IPS-15b (cell line): ENCODE measurements around the gene PAPPA.

Experiments
- H3K27me3 ChIP-seq: one replicate; pipeline ENCODE4 v1.6.1; 2013; ENCODE audit warnings: low read length; ENCODE audit not compliant: control insufficient read depth, insufficient read depth
- H3K36me3 ChIP-seq: one replicate; pipeline ENCODE4 v1.6.1; 2013; ENCODE audit warnings: low read length; ENCODE audit not compliant: control insufficient read depth, insufficient read depth
- H3K4me1 ChIP-seq: one replicate; pipeline ENCODE4 v1.6.1; 2013; ENCODE audit warnings: mild to moderate bottlenecking, low read length; ENCODE audit not compliant: control insufficient read depth, insufficient read depth
- H3K4me3 ChIP-seq: one replicate; pipeline ENCODE4 v1.5.1; 2013; ENCODE audit warnings: low read depth, low read length
- H3K9ac ChIP-seq: one replicate; pipeline ENCODE4 v1.6.1; 2013; ENCODE audit warnings: low read depth, mild to moderate bottlenecking, low read length
- H3K9me3 ChIP-seq: one replicate; pipeline ENCODE4 v1.6.1; 2013; ENCODE audit warnings: mild to moderate bottlenecking, low read length; ENCODE audit not compliant: control insufficient read depth, insufficient read depth

The PAPPA gene

DNA sequence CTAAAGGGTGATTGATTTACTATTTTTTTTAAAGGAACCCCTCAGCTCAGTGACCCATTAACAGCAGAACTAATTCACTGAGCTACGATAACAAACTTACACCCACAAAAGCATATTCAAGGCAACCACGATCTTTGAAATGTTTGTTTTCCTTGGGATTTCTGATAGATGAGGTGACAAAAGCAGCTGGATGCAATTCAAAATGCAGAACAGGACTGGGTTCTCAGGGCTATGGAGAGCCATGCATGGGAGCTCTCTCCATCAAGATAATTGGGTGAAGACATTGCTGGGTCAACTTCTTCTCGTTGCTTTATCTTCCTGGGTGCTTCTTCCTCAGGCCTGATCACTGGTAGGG, 60.1 kb downstream of the PAPPA start:
- no peak overlapping the region for H3K4me3 ChIP-seq
- H3K27me3 ChIP-seq = no peaks in the 10 kb centered on the region
- no peak overlapping the region for H3K9ac ChIP-seq
- peaks cover 4% of the 10 kb centered on the region for H3K4me1 ChIP-seq
- peaks cover 3% of the 10 kb centered on the region for H3K36me3 ChIP-seq
- H3K9me3 ChIP-seq = no peaks in the 10 kb centered on the region

DNA sequence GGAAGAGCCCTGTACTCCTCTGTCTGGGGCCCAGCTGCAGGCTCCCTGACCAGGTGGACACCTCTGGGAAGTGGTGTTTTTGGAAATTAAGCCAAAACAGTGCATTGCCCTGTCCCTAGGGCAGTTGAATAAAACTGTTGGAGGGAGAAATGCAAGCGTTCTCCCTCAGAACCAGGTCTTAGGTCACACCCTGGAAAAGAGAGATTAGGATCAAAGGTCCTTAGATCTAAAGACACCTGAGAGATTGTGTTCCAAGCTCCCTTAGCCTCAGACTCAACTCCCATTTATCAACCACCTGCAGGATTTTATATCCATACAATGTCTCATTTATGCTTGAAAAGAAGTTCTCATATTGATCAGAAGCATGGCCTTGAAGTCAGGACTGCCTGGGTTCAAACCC, 64.8 kb downstream of the PAPPA start:
- Histone ChIP-seq H3K4me1 (no peaks in the 10 kb centered on the region), H3K27me3 (no peaks in the 10 kb centered on the region), H3K4me3 (no peak overlapping the region), H3K36me3 (no peaks in the 10 kb centered on the region), H3K9me3 (no peaks in the 10 kb centered on the region), H3K9ac (no peak overlapping the region)

DNA sequence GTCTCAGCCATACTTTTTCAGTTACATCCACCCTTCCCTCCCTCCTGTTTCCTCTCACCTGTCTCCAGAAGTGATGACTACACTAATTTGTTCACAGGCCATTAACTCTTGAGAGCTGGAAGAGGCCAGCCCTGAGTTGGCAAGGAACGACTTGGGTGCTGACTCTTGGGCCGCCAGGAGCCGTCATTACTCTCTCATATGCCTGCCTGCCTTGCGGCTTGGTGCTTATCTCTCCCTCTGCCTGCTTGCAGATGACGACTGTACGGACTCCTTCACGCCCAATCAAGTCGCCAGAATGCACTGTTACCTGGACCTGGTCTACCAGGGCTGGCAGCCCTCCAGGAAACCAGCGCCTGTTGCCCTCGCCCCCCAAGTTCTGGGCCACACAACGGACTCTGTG, 66.1 kb downstream of the PAPPA start:
- no peaks in the 10 kb centered on the region for H3K27me3 ChIP-seq
- no peak overlapping the region for H3K4me3 ChIP-seq
- no peak overlapping the region for H3K9ac ChIP-seq
- no peaks in the 10 kb centered on the region for H3K36me3 ChIP-seq
- no peaks in the 10 kb centered on the region for H3K4me1 ChIP-seq
- H3K9me3 ChIP-seq = no peaks in the 10 kb centered on the region

DNA sequence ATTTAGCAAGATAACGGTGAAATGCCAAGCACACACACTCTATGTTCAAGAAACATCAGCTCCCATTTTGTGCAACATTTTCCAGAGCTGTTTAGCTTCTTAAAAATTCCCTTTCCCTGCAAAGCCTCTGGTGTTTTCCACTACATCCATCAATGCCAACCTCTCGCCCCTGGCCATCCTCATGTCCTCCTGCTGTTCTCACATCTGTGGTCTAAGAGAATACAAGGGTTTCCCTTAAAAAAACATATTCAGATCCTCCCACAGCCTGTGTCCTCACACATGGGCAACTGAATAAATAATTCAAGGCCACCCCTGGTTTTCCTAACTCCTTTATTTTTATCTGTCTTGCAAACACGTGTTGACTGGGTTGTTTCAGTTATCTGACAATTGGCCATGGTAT, 70.3 kb downstream of the PAPPA start:
- no peak overlapping the region for H3K9ac ChIP-seq
- H3K27me3 ChIP-seq = no peaks in the 10 kb centered on the region
- H3K4me1 ChIP-seq = no peaks in the 10 kb centered on the region
- H3K4me3 ChIP-seq = no peak overlapping the region
- no peaks in the 10 kb centered on the region for H3K9me3 ChIP-seq
- H3K36me3 ChIP-seq = no peaks in the 10 kb centered on the region

DNA sequence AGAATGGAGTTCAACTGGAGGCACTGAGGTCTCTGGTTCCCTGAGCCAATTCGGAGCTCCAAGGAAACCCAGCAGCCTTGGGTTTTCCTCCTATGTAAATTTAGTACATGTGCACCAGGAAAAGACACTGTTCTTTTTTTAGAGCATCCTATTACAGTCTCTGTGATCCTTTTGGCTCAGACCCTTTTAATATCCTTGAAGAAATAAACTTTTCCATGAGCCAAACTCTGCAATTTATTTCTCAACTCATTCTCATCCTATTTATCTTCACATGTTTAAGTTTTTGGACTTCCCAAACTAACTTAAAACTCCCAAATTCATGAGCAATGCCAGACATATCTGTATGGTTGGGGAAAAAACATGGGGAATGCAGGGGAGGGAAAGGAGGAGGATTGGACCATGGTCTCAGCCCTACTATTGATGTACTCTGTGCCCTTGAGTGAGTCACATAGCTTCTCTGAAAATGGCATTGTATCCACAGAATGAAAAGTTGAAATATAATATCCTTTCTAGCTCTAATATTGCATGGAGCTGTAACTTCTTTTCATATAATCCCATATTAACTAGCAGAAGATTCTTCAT, 76.6 kb downstream of the PAPPA start:
- Histone ChIP-seq H3K4me1 (no peaks in the 10 kb centered on the region), H3K9ac (no peak overlapping the region), H3K9me3 (no peaks in the 10 kb centered on the region), H3K36me3 (no peaks in the 10 kb centered on the region), H3K27me3 (no peaks in the 10 kb centered on the region), H3K4me3 (no peak overlapping the region)

DNA sequence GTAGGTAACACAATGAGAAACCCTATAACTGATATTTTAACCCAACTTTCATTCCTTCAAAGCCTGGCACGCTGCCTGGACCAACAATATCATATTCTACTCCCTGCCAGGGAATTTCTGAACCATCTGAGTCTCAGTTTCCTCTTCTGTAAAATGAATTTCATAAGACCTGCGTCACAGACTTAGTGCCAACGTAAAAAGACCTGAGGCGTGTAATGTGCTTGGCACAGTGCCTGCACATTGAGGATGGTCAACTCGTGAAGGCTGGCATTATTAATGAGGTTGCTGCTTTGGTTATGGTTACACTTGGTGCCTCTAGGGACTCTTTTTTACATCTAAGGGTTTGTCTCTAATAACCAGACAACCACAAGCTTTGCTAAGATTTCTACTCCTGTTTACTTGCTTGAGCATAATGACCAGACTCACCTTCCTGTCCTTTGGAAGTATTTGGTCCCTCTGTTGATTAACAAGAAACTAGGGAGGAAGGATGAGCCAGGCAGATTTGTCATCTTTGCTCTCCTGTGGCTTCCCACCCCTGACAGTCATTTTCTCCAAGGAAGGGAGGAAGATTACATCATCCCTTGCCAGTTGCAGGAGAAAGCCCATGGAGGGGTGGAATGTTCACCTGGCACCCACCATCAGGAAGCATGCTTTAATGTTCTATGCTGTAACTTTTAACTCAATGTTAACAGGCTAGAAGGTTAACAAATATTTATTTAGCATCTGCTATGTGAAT, 79.0 kb downstream of the PAPPA start:
- no peak overlapping the region for H3K4me3 ChIP-seq
- H3K4me1 ChIP-seq = no peaks in the 10 kb centered on the region
- H3K9me3 ChIP-seq = no peaks in the 10 kb centered on the region
- no peaks in the 10 kb centered on the region for H3K27me3 ChIP-seq
- no peak overlapping the region for H3K9ac ChIP-seq
- no peaks in the 10 kb centered on the region for H3K36me3 ChIP-seq

DNA sequence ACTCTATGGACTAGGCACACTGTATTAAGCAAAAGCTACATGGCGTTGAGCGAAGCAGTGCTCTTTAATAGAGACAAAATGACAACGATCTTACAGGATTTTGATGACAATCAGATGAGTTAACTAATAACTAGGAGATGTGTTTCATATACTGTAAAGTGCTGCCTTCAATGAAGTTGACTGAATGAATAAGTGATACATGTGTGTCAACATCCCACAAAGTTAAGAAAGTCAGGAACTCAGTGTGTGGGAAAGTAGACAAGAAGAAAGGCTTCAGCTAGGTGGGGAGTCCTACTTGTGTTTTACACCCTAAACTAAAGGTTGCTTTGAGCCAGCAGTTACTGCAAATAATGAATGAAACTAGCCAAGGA, 79.6 kb downstream of the PAPPA start:
- H3K9ac ChIP-seq = no peak overlapping the region
- no peaks in the 10 kb centered on the region for H3K27me3 ChIP-seq
- H3K9me3 ChIP-seq = no peaks in the 10 kb centered on the region
- H3K4me3 ChIP-seq = no peak overlapping the region
- H3K36me3 ChIP-seq = no peaks in the 10 kb centered on the region
- no peaks in the 10 kb centered on the region for H3K4me1 ChIP-seq

DNA sequence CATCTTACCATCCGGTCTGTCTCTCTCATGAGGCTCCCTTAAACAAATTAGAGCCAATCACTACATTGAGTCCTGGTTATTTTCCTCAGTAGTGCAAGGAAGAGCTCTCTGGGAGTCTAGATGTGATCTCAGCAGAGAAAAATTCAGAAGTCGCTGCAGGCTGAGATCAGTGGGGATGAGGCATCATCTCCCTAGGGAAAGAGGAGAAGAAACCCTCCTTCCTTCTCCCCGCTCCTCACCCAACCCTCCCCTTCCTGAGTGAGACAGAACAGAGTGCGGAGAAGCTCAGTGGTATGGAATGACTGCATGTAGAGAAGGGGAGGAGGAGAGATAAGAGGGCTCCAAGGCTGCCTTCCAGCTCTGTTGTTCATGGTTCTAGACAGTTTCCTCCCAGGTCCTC, 80.5 kb downstream of the PAPPA start:
- Histone ChIP-seq H3K4me3 (no peak overlapping the region), H3K36me3 (no peaks in the 10 kb centered on the region), H3K27me3 (no peaks in the 10 kb centered on the region), H3K9me3 (no peaks in the 10 kb centered on the region), H3K4me1 (no peaks in the 10 kb centered on the region), H3K9ac (no peak overlapping the region)

DNA sequence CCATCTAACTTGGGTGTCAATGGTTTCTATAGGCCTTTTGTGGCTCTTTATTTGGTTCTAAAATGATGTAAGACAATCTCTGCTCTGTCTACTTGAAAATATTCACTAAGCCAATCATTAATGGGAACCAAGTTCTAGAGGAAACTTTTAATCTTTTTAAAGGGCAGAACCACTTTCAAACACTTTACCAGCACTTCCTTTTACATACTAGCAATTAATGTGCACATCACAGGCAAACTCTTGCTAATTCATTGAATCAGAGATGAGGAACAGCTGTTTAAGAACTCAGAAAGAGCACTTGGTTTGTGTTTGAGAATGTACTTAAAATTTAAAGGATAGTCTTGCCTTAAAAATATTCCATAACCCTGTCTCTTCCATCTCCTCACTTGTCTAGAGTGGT, 83.4 kb downstream of the PAPPA start:
- H3K4me1 ChIP-seq = no peaks in the 10 kb centered on the region
- no peak overlapping the region for H3K9ac ChIP-seq
- H3K4me3 ChIP-seq = no peak overlapping the region
- no peaks in the 10 kb centered on the region for H3K27me3 ChIP-seq
- no peaks in the 10 kb centered on the region for H3K36me3 ChIP-seq
- no peaks in the 10 kb centered on the region for H3K9me3 ChIP-seq

DNA sequence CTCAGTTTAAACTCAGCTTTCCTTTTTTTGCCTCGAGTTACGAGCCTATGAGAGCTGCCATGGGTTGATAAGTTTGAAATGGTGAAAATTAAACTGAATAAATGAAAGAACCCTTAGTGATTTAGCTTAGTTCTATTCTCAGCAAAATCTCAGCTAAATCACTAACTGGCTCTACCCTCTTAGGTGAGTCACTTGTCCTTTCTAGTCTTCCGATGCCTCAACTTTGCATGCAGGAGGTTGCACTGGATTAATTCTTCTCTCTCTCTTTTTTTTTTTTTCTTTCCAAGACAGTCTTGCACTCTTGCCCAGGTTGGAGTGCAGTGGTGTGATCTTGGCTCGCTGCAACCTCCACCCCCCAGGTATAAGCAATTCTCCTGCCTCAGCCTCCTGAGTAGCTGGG, 83.9 kb downstream of the PAPPA start:
- Histone ChIP-seq H3K9me3 (no peaks in the 10 kb centered on the region), H3K4me3 (no peak overlapping the region), H3K36me3 (no peaks in the 10 kb centered on the region), H3K9ac (no peak overlapping the region), H3K4me1 (no peaks in the 10 kb centered on the region), H3K27me3 (no peaks in the 10 kb centered on the region)

DNA sequence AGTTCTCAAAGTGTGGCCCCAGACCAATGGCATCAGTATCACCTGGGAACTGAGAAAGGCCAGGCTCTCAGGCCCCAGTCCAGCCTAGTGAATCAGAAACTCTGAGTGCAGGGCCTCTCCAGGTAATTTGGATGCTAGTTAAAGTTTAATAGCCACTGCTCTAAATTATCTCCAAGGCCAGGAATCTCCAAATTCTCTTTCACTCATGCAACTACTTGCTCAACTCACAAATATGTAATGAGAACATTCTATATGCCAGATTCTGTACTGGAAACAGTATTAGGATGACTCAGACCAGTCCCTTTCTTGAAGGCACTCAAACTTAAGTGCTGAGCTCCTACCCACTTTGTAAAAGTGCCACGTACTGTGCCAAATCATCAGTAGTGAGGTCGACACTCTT, 84.6 kb downstream of the PAPPA start:
- Histone ChIP-seq H3K9me3 (no peaks in the 10 kb centered on the region), H3K36me3 (no peaks in the 10 kb centered on the region), H3K9ac (no peak overlapping the region), H3K4me1 (no peaks in the 10 kb centered on the region), H3K27me3 (no peaks in the 10 kb centered on the region), H3K4me3 (no peak overlapping the region)

DNA sequence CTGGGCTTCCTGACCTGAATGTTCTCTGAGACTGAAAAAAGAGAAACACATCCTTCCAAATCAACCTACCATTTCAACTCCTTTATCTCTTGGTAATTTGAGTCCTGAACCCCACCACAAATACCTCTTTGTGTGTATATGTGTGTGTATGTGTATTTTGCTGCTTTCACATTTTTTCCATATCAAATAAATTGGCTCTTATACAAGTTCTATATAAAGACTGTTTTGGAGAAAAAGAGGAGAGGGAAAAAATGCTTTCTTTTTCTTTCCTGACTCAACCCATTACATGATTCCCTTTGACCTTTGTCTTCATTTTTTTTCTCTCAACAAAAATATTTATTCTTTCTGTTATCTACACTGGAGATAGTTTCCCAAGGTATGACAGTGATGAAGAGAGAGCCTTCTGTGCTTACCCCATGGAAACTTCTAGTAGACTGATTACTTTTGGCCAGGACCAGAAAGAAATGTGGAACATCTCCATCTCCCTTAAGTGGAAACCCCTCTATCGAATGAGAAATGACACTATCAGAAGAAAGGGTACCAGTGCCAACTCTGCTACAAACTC, 85.3 kb downstream of the PAPPA start:
- H3K9me3 ChIP-seq = no peaks in the 10 kb centered on the region
- H3K4me1 ChIP-seq = no peaks in the 10 kb centered on the region
- H3K4me3 ChIP-seq = no peak overlapping the region
- no peaks in the 10 kb centered on the region for H3K27me3 ChIP-seq
- no peaks in the 10 kb centered on the region for H3K36me3 ChIP-seq
- H3K9ac ChIP-seq = no peak overlapping the region
